Skeletal muscle tissue (tissue), 4 donors: ENCODE results near the gene EMP2. TPM values are rescaled to one million over a fixed set of nuclear protein-coding genes. Genes with fewer than 3 reads are reported as not detected.
A peak's percentile ranks its signal among the peaks of the same experiment; 100 is the strongest.
"Not testable (repeated sequence)": the region's sequence is repeated elsewhere in the genome, so short reads cannot be mapped to it uniquely, and the experiment has no call there.

ENCODE experiments used
- H3K27ac ChIP-seq: one replicate; pipeline ENCODE4 v1.7.0; 2013; ENCODE audit warnings: mild to moderate bottlenecking, low read depth, low read length, inconsistent platforms
- H3K27me3 ChIP-seq, 3 donors: one replicate each; pipeline ENCODE4 v1.7.0; 2013; ENCODE audit warnings: low read length in 3 of 3; ENCODE audit not compliant: control insufficient read depth in 3 of 3, insufficient read depth in 3 of 3
- H3K36me3 ChIP-seq, 3 donors: one replicate each; pipeline ENCODE4 v1.7.0; 2013; ENCODE audit warnings: low read length in 3 of 3; ENCODE audit not compliant: control insufficient read depth in 3 of 3, insufficient read depth in 3 of 3
- H3K4me1 ChIP-seq, 3 donors: one replicate each; pipeline ENCODE4 v1.7.0; 2013; ENCODE audit warnings: low read length in 3 of 3, mild to moderate bottlenecking in 3 of 3; ENCODE audit not compliant: control insufficient read depth in 3 of 3, insufficient read depth in 3 of 3
- H3K4me3 ChIP-seq, 3 donors: one replicate each; pipeline ENCODE4 v1.7.0; 2013; ENCODE audit warnings: low read length in 3 of 3
- H3K9ac ChIP-seq, 3 donors: one replicate each; pipeline ENCODE4 v1.7.0; 2013; ENCODE audit warnings: low read length in 3 of 3, mild to moderate bottlenecking in 3 of 3, moderate library complexity in 2 of 3, low read depth in 1 of 3
- H3K9me3 ChIP-seq, 3 donors: one replicate each; pipeline ENCODE4 v1.7.0; 2013; ENCODE audit warnings: low read length in 3 of 3; ENCODE audit not compliant: control insufficient read depth in 3 of 3
- total RNA-seq: library from RNA; depleted of rRNA; stranded (reverse); fragments of >200 nt; gene quantifications from one replicate; pipeline ENCODE4 v1.2.3, GENCODE V29; 2014
- donor health status: Osteomylitis.

The EMP2 gene
- total RNA-seq, 1 donor from 2014 or later, result 42.8 TPM

GRCh38 chr16:10518479-10519041 lies 61.8 kb downstream of the EMP2 start:
- no peaks in the 10 kb centered on the region for H3K9me3 ChIP-seq
- no peaks in the 10 kb centered on the region for H3K27me3 ChIP-seq
- H3K4me3 ChIP-seq, result no peak overlapping the region
- no peak overlapping the region for H3K27ac ChIP-seq
- H3K4me1 ChIP-seq, result peaks cover 9 to 17% (median 9%) of the 10 kb centered on the region in 3 donors
- H3K36me3 ChIP-seq, result no peaks in the 10 kb centered on the region
- H3K9ac ChIP-seq, result no peak overlapping the region

GRCh38 chr16:10517868-10518267 lies 62.5 kb downstream of the EMP2 start:
- no peak overlapping the region for H3K4me3 ChIP-seq
- H3K4me1 ChIP-seq, result peaks cover 9 to 17% (median 9%) of the 10 kb centered on the region in 3 donors
- no peaks in the 10 kb centered on the region for H3K27me3 ChIP-seq
- no peak overlapping the region for H3K9ac ChIP-seq
- no peaks in the 10 kb centered on the region for H3K36me3 ChIP-seq
- no peaks in the 10 kb centered on the region for H3K9me3 ChIP-seq
- H3K27ac ChIP-seq, result no peak overlapping the region

GRCh38 chr16:10514369-10515055 lies 65.9 kb downstream of the EMP2 start:
- H3K9ac ChIP-seq, result peak overlapping the region in 1 of 3 donors; percentile 27
- H3K27me3 ChIP-seq, result no peaks in the 10 kb centered on the region
- H3K9me3 ChIP-seq, result no peaks in the 10 kb centered on the region
- H3K27ac ChIP-seq, result peak overlapping the region; percentile 28
- no peaks in the 10 kb centered on the region for H3K36me3 ChIP-seq
- H3K4me1 ChIP-seq, result peaks cover 9 to 17% (median 9%) of the 10 kb centered on the region in 3 donors
- no peak overlapping the region for H3K4me3 ChIP-seq

DNA sequence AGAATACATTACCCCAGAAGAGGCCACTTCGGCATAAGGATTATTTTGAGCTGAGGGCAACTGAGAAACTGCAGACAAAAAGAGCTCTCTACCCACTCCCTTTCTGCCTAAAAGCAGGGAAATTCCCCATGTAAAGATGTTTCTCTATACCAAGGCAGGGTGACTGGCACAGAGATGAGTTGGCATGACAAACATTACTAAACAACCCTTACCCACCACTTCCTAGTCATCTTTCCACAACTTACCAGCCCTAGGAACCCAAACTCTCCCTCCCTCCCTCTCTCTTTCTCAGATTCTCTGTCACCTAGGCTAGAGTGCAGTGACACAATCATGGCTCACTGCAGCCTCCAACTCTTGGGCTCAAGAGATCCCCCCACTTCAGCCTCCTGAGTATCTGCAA lies 68.6 kb downstream of the EMP2 start:
- peaks cover 9 to 17% (median 9%) of the 10 kb centered on the region in 3 donors for H3K4me1 ChIP-seq
- no peaks in the 10 kb centered on the region for H3K27me3 ChIP-seq
- no peaks in the 10 kb centered on the region for H3K36me3 ChIP-seq
- no peaks in the 10 kb centered on the region for H3K9me3 ChIP-seq
- H3K27ac ChIP-seq, result no peak overlapping the region
- no peak overlapping the region for H3K9ac ChIP-seq
- H3K4me3 ChIP-seq, result no peak overlapping the region

- H3K36me3 ChIP-seq, result no peaks in the 10 kb centered on the region
- H3K27ac ChIP-seq, result no peak overlapping the region
- no peaks in the 10 kb centered on the region for H3K27me3 ChIP-seq
Observed at GRCh38 chr16:10510279-10510678, 70.1 kb downstream of the EMP2 start.

GRCh38 chr16:10509534-10510025 lies 70.8 kb downstream of the EMP2 start:
- H3K9me3 ChIP-seq, result no peaks in the 10 kb centered on the region
- H3K9ac ChIP-seq, result no peak overlapping the region
- no peak overlapping the region for H3K4me3 ChIP-seq
- no peak overlapping the region for H3K27ac ChIP-seq
- no peaks in the 10 kb centered on the region for H3K27me3 ChIP-seq
- no peaks in the 10 kb centered on the region for H3K36me3 ChIP-seq
- peaks cover 4 to 10% (median 5%) of the 10 kb centered on the region in 3 donors for H3K4me1 ChIP-seq

More at GRCh38 chr16:10510279-10510678, 70.1 kb downstream of the EMP2 start:
- Histone ChIP-seq H3K9me3 (no peaks in the 10 kb centered on the region), H3K4me3 (no peak overlapping the region), H3K4me1 (peaks cover 9 to 15% (median 9%) of the 10 kb centered on the region in 3 donors), H3K9ac (no peak overlapping the region)

DNA sequence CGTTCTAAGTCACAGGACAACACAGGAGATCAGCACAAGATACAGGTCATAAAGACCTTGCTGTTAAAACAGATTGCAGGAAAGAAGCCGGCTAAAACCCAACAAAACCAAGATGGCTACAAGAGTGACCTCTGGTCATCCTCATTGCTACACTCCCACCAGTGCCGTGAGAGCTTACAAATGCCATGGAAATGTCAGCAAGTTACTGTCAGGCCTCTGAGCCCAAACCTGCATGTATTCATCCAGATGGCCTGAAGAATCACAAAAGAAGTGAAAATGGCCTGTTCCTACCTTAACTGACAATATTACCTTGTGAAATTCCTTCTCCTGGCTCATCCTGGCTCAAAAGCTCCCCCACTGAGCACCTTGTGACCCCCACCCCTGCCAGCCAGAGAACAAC lies 75.1 kb downstream of the EMP2 start:
- not testable (repeated sequence) for H3K9ac ChIP-seq, H3K27me3 ChIP-seq, H3K9me3 ChIP-seq, H3K27ac ChIP-seq, H3K4me3 ChIP-seq, H3K4me1 ChIP-seq, H3K36me3 ChIP-seq

GRCh38 chr16:10504404-10504885 lies 76.0 kb downstream of the EMP2 start:
- Histone ChIP-seq H3K27ac (no peak overlapping the region), H3K4me1 (no peaks in the 10 kb centered on the region), H3K4me3 (no peak overlapping the region), H3K9me3 (no peaks in the 10 kb centered on the region), H3K9ac (no peak overlapping the region), H3K36me3 (no peaks in the 10 kb centered on the region), H3K27me3 (no peaks in the 10 kb centered on the region)

GRCh38 chr16:10502776-10503175 lies 77.6 kb downstream of the EMP2 start:
- H3K9me3 ChIP-seq, result no peaks in the 10 kb centered on the region
- H3K9ac ChIP-seq, result no peak overlapping the region
- no peaks in the 10 kb centered on the region for H3K4me1 ChIP-seq
- no peak overlapping the region for H3K27ac ChIP-seq
- H3K27me3 ChIP-seq, result no peaks in the 10 kb centered on the region
- H3K4me3 ChIP-seq, result no peak overlapping the region
- peaks cover 0 to 1% (median 0%) of the 10 kb centered on the region in 3 donors for H3K36me3 ChIP-seq

- Histone ChIP-seq H3K4me3 (no peak overlapping the region), H3K9ac (no peak overlapping the region), H3K36me3 (peaks cover 0 to 4% (median 0%) of the 10 kb centered on the region in 3 donors), H3K4me1 (no peaks in the 10 kb centered on the region), H3K27ac (no peak overlapping the region), H3K9me3 (no peaks in the 10 kb centered on the region), H3K27me3 (no peaks in the 10 kb centered on the region)
Observed at GRCh38 chr16:10501016-10501607, 79.3 kb downstream of the EMP2 start.
